ENCODE measurements around the gene IL17RD.

DNA sequence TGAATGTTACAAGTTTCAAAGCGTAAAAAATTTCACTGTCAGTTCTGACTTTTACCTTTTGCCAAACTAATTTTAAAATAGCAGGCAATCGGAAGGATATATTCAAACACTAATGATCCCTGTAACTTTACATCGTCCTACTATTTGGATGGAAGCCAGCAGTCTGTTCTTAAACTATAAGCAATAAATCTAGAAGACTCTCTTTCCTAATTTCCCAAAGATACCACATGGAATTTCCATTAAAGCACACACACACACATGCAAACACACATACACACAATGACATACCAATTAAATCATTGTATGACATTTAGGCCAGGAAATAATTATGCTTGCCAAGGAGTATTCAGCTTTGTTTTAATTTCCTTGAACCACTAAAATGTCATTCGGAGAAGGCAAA is 32.0 kb downstream of the IL17RD start:
- TF ChIP-seq, protein P1, sequence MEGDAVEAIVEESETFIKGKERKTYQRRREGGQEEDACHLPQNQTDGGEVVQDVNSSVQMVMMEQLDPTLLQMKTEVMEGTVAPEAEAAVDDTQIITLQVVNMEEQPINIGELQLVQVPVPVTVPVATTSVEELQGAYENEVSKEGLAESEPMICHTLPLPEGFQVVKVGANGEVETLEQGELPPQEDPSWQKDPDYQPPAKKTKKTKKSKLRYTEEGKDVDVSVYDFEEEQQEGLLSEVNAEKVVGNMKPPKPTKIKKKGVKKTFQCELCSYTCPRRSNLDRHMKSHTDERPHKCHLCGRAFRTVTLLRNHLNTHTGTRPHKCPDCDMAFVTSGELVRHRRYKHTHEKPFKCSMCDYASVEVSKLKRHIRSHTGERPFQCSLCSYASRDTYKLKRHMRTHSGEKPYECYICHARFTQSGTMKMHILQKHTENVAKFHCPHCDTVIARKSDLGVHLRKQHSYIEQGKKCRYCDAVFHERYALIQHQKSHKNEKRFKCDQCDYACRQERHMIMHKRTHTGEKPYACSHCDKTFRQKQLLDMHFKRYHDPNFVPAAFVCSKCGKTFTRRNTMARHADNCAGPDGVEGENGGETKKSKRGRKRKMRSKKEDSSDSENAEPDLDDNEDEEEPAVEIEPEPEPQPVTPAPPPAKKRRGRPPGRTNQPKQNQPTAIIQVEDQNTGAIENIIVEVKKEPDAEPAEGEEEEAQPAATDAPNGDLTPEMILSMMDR (IDR thresholded peaks at IDR 0.05): no peak
- TF ChIP-seq POLR2A (IDR thresholded peaks at IDR 0.05): no peak

All from heart left ventricle (tissue), 13 donors.